ENCODE measurements around the gene MSRB2.

The MSRB2 gene

GRCh38 chr10:23146258-23146657 is 50.9 kb downstream of the MSRB2 start:
- DNase-seq (ENCODE audit: low read depth), result no peak
- no peak overlapping the region for H3K4me3 ChIP-seq (ENCODE audit: low read depth, low read length)
- TF ChIP-seq, protein P1, sequence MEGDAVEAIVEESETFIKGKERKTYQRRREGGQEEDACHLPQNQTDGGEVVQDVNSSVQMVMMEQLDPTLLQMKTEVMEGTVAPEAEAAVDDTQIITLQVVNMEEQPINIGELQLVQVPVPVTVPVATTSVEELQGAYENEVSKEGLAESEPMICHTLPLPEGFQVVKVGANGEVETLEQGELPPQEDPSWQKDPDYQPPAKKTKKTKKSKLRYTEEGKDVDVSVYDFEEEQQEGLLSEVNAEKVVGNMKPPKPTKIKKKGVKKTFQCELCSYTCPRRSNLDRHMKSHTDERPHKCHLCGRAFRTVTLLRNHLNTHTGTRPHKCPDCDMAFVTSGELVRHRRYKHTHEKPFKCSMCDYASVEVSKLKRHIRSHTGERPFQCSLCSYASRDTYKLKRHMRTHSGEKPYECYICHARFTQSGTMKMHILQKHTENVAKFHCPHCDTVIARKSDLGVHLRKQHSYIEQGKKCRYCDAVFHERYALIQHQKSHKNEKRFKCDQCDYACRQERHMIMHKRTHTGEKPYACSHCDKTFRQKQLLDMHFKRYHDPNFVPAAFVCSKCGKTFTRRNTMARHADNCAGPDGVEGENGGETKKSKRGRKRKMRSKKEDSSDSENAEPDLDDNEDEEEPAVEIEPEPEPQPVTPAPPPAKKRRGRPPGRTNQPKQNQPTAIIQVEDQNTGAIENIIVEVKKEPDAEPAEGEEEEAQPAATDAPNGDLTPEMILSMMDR (IDR thresholded peaks at IDR 0.05; ENCODE audit: low read depth, low read length, missing control alignments), result no peak

DNA sequence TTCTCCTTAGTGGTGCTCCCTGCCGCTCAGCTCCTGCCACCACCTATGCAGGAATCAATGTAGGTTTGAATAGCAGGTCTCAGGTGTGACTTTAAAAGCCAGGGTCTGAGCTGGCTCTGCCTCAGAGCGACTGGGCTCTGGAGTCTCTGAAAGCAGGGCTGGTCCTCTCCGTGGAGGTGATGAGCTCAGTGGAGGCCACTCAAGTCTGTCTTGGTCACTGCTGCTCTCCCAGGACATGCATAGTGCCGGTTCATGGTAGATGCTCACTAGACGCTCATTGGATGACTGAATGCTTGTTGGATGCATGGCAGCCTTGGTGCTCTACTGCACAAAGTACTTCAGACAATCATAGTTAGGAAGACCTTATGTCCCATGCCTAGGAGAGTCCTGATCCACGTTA is 51.7 kb downstream of the MSRB2 start:
- no peak overlapping the region for H3K4me3 ChIP-seq (ENCODE audit: low read depth, low read length)
- TF ChIP-seq, protein P1 (IDR thresholded peaks at IDR 0.05; ENCODE audit: low read depth, low read length, missing control alignments), result no peak
- DNase-seq (ENCODE audit: low read depth), result no peak

DNA sequence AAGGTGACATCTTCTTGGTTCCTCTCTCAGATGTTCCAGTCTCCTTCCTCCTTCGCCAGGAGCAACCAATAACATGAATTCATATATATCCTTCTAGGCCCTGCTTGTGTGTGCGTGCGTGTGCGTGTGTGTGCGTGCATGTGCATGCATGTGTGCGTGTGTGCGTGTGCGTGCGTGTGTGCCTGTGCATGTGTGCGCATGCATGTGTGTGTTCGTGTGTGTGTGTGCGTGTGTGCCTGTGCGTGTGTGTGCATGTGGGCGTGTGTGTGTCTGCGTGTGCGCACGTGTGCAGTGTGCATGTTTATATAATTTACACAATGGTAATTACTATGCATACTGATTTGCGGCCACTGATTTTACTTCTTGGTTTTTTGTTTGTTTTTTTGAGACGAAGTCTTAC is 52.8 kb downstream of the MSRB2 start:
- no peak overlapping the region for H3K4me3 ChIP-seq (ENCODE audit: low read depth, low read length)
- TF ChIP-seq, protein P1 (IDR thresholded peaks at IDR 0.05; ENCODE audit: low read depth, low read length, missing control alignments), result no peak
- no peak for DNase-seq (ENCODE audit: low read depth)

DNA sequence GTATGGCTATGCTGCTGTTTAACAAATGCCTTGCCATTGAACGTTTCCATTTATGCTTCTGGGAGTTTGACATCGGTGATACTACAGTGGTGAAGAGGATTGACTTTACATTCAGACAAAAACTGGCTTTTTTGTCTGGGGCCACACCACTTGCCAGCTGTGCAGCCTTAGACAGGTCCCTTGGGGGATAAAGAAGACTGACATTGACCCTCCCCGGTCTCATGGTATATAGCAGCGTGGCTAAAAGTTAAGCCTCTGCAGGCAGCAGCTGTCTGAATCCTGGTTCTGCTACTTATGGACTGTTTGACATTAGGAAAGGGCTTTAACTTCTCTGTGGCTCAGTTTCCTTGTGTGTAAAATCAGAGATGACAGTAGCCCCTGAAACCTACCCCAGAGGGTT is 54.7 kb downstream of the MSRB2 start:
- no peak for DNase-seq (ENCODE audit: low read depth)
- TF ChIP-seq, protein P1 (IDR thresholded peaks at IDR 0.05; ENCODE audit: low read depth, low read length, missing control alignments), result no peak
- no peak overlapping the region for H3K4me3 ChIP-seq (ENCODE audit: low read depth, low read length)

GRCh38 chr10:23150610-23151009 is 55.2 kb downstream of the MSRB2 start:
- no peak overlapping the region for H3K4me3 ChIP-seq (ENCODE audit: low read depth, low read length)
- no peak for DNase-seq (ENCODE audit: low read depth)
- TF ChIP-seq, protein P1 (IDR thresholded peaks at IDR 0.05; ENCODE audit: low read depth, low read length, missing control alignments), result no peak

DNA sequence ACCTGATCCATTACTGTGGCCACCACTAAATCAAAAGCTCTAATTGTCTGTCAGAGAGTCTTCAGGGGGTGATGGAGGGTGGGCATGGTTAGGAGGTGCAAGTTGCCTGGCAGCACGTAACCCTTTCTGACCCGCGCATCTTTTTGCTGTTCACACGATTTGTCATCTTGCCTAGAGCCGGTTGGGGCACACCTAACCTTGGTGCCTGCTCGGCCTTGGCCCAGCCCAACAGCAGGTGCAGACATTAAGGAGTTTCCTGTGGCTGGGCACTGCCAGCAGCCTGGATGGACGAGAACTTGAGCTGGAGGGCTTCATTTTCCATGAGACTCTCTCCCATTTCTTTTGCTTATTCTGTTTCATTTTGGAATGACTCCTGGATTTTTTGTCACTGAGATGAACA is 55.7 kb downstream of the MSRB2 start:
- TF ChIP-seq, protein P1 (IDR thresholded peaks at IDR 0.05; ENCODE audit: low read depth, low read length, missing control alignments), result no peak

DNA sequence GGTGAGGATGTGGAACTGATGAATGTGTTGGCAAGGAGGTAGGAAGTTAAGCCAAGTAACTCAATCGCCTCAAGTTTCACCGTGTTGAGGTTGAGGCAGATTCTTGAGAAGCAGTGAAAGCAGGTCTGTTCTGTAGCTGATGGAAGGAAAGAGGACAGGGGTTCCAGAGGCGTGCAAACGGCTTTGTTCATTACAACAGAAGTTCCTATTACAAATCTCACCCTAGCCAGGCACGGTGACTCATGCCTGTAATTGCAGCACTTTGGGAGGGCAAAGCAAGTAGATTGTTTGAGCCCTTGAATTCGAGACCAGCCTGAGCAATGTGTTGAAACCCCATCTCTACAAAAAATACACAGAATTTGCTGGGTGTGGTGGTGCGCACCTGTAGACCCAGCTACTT is 59.8 kb downstream of the MSRB2 start:
- TF ChIP-seq, protein P1 (IDR thresholded peaks at IDR 0.05; ENCODE audit: low read depth, low read length, missing control alignments), result no peak
- no peak for DNase-seq (ENCODE audit: low read depth)
- no peak overlapping the region for H3K4me3 ChIP-seq (ENCODE audit: low read depth, low read length)

More for the DNA sequence above, 55.7 kb downstream of the MSRB2 start:
- no peak for DNase-seq (ENCODE audit: low read depth)
- H3K4me3 ChIP-seq (ENCODE audit: low read depth, low read length), result no peak overlapping the region
